GM18511 (cell line): ENCODE measurements around the gene EPO.
A peak's percentile ranks its signal among the peaks of the same experiment; 100 is the strongest.

ENCODE experiments used
- ATAC-seq: cut with Tn5 transposase; IDR thresholded peaks from one replicate; pipeline ENCODE4 v1.9.1; 2021; ENCODE audit warnings: mild to moderate bottlenecking, moderate library complexity; ENCODE audit not compliant: unreplicated experiment

Gene EPO

DNA sequence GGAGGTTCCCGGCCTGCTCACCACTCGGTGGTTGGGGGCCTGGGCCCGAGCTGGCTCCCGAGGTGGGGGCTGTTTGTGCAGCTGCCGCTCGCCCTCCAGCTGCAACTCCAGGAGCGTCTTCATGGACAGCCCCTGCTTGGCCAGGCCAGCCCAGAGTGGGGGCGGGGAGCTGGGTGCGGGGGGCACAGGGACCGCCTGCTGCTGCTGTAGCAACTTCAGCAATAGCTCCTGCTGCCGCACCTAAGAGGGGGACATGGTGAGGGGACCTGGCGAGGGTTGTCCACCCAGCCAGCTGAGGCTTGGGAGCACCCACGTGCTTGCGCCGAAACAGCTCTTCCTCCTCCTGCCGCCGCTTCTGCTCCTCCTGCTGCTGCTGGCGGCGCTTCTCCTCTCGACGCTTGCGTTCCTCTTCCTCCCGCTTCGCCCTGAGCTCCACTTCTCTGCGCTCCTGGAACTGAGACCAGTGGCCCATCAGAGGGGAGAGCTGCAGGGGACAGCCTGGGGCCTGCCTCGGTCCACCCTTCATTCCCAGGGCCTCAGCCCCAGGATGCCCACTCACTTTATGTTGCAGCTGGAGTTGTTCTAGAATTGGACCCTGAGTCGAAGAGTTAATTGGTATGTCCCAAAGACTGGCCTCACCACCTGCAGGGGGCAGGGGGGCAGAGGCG is 37.1 kb upstream of the EPO start:
- no peak for ATAC-seq

DNA sequence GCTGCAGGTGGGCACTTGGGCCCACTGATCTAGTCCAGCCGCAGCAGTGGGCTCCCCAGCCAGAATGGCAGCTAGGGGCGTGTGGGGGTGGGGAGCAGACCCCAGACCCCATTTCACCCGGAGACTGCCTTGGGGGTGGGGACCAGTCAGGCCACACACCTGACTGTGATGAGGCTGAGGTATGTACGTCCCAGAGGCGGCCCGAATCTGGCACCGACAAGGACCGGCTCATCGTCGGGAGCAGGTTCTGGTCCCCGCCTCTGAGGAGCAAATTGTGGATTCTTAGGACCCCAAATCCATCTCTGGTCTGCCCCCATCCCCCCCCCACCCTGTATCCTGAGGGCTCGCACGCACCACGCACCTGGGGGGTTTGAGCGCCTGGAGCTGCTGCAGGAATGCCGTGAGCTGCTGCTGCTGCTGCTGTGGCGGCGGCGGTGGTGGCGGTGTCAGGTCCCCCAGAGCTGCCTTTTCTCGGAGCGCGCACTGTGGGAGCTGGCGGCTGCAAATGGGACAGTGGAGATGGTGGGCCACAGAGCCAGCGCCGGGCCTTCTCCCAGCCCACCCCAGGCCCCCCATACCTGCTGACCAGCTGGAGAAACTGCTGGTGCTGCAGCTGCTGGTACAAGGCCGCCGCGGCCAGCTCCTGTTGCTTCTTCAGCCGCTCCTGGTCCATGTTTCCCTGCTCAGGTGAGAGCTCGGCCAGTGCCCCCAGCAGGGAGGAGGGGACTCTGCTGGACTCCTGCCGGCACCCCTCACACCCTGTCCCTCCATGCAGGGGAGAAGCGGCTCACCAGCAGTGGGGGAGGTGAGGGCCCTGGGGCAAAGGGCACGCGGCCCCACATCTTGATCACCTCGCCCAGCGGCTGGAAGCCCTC is 36.4 kb upstream of the EPO start:
- ATAC-seq: no peak

- no peak for ATAC-seq
Observed at GRCh38 chr7:100684534-100685042, 35.7 kb upstream of the EPO start.

GRCh38 chr7:100685049-100685605 is 35.1 kb upstream of the EPO start:
- no peak for ATAC-seq

- no peak for ATAC-seq
Observed at GRCh38 chr7:100685631-100686145, 34.6 kb upstream of the EPO start.

DNA sequence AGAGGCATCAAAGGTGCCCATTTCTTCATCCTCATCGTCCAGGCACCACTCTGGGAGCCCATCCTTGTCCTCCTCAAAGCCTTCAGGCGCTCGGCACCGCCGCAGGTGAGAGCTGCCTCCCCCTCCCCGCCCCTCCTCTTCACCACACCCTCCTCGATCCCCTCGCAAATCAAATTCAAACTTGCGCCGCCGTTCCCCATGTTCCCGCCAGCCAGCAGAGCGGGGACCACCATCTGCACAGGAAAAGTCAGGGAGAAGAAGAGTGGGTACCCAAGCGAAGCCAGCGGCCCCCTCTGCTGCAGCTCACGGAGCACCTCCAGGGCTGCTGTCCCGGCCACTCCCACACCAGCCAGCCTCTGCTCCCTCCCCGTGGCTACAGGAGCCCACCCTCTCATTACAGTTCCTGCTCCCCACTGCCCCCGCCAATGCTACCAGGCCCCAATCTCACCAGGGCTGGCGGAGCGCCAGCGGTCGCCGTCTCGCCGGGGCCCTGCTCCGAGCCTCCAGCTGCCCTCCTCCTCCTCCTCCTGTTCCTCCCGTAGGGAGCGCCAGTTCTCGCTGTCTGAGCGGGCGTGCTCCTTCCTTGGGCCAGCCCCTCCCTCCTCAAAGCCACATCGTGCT is 34.0 kb upstream of the EPO start:
- no peak for ATAC-seq

DNA sequence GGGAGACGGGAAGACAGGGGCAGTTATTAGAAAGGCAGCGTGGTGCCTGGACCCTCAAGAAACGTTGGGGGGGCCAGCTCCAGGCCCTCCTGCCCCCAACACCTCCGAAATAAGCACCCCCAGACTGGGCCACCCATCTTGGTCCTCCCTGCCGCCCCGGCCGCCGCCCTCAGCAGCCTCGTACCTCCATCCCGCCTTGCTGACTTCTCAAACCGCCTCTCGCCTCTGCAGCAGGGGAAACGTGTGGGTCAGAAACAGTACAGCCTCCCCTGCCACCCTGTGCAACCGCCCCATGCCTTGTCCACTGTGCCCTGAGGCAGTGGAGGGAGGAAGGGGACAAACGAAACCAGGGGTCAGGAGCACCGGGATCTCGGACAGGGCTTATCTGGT is 33.5 kb upstream of the EPO start:
- no peak for ATAC-seq

- no peak for ATAC-seq
Observed at GRCh38 chr7:100687261-100687660, 33.0 kb upstream of the EPO start.

- no peak for ATAC-seq
Observed at GRCh38 chr7:100687751-100688300, 32.4 kb upstream of the EPO start.

GRCh38 chr7:100688326-100688860 is 31.9 kb upstream of the EPO start:
- no peak for ATAC-seq

DNA sequence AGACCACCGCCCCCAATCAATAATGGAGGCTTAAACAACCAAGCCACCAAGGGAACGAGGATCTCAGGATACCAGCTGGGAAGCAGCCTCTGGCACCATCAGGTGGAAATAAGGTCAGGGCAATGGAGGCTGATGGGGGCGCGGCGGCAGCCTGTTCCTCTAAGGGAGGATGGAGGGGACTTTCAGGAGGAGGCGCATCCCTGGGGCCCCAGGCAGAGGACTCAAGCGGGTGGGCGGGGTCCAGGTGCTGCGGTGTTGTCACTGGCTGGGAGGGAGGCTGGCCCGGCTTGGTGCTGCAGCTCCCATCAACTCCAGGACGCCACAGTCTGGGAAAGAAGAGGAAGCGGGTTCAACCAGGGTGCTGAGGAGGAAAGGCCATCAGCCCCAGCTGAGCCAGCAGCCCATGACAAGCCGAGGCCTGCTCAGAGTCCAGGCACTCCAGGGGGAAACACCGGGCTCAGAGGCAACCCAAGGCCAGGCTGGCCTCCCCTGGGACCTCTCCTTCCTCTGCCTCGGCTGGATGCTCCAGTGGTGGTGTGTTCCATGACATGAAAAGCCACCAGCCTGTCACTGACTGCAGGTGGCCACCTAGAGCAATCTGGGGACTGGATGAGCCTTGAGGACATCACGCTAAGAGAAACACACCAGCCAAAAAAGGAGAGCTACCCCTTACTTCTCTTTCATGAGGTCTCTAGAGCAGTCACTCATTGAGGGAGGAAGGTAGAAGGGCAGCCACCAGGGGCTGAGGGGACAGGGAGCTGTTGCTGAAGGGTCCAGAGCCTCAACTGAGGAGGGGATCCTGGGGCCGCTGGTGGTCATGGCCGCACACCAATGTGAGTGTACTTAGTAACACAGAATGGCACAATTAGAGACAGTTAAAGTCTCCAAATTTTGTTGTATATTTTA is 30.8 kb upstream of the EPO start:
- ATAC-seq: no peak

DNA sequence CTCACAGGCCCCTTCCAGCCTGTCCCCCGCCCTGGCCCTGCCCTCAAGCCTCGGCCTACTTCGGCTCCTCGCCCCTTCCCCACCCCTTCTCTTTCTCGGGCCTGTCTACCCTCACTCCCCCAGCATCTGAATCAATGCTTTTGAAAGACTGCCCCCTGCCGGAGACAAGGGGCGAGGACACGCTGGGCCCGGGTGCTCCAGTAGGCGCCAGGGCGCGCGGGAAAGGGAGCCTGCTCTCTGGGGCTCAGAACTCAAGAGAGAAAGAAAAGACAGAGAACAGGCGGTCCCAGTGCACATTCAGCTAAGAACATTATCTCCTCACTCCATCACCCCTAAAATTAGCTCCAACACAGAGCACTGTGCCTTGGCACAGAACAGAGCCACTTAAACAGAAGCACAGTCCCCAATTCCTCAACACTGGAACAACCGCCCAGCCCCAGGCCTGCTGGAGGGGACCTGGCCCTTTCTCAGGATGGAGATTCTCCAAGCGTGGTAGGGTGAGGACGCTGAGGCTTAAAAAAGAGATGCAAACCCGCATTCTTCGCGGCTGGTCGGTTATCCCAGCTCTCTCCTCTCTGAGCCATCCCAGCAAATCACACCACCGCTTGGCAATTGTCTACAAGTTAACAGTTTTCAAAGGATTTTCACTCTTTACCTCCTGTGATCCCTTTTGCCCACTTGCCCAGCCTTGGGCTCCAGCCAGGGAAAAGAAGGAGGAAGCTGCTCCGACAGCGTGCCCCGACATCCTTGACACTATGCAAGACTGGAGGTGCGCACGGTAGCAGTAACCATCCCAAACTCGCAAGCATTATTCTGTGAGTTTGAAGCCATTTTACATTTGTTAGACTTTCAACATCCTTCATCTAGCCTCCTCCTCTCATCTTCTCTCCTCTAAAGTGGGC is 28.3 kb upstream of the EPO start:
- ATAC-seq: peak; percentile 43

GRCh38 chr7:100692578-100692961 is 27.7 kb upstream of the EPO start:
- ATAC-seq: no peak

GRCh38 chr7:100693312-100694097 is 26.8 kb upstream of the EPO start:
- peak; percentile 20 for ATAC-seq

DNA sequence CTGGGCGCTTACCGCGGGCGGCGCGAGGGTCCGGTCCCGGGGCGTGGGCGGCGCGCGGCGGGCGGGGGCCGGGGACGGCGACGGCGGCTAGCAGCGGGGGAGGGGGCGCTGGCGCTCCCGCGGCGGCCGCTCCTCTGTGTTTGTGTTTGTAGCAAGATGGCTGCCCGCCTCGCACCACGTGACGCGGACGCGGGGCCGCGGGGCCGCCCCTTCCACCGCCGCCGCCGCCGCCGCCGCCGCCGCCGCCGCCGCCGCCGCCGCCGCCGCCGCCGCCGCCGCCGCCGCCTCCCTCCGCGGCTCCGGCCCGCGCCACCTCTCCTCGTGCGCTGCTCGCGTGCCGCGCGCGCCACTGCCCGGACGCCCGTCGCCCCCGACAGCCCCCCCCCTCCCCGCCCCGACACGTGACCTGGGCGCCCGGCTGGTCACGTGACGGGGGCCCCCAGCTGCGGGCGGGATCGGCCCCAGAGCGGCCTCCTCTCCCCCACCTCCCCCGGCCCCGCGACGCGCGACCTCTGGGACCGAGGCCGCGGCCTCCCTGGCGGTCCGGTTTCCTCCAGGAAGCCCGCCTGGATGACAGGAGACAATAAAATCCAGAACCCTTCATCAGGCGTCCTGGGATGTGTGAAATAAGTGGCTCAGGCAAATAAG is 26.0 kb upstream of the EPO start, which contains the start of gene GIGYF1:
Gene GIGYF1, minus strand, starts transcription at position 153 of the 648 bp plus-strand sequence. CDS start 6,012 bp downstream, outside the sequence.
- peak; percentile 48 for ATAC-seq

DNA sequence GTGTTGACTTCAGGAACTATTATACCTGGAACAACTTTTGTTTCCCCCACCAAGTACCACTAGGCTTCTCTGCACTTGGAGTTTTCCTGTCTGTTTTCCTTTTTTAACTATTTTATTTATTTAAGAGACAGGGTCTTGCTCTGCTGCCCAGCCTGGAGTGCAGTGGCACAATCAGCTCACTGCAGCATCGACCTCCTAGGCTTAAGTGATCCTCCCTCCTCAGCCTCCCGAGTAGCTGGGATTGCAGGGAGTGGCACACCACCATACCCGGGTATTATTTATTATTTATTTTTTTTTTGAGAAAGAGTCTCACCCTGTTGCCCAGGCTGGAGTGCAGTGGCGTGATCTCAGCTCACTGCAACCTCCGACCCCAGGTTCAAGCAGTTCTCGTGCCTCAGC is 24.1 kb upstream of the EPO start:
- no peak for ATAC-seq

GRCh38 chr7:100699018-100699417 is 21.2 kb upstream of the EPO start:
- no peak for ATAC-seq
